NCI-H2107 treated with DMSO at 0.1 percent for 48 hours (cell line): ENCODE measurements around the gene FPR2.
A peak's percentile ranks its signal among the peaks of the same experiment; 100 is the strongest.
"Not testable (repeated sequence)": the region's sequence is repeated elsewhere in the genome, so short reads cannot be mapped to it uniquely, and the experiment has no call there.

Experiments used
- DNase-seq: peaks from one replicate; lab custom pipeline; 2025; ENCODE audit not compliant: unreplicated experiment; lab: John Stamatoyannopoulos, UW

Gene FPR2

GRCh38 chr19:51760697-51761356, at the start of gene FPR2:
FPR2 (plus strand) TSS chr19:51761180; CDS start chr19:51768659, 7,479 bp downstream.
- no peak for DNase-seq

- DNase-seq = no peak
Measured at GRCh38 chr19:51711702-51712101, 49.3 kb upstream of the FPR2 start.

GRCh38 chr19:51712461-51713081, 48.4 kb upstream of the FPR2 start:
- DNase-seq = peak; percentile 15

GRCh38 chr19:51713319-51714285, 47.4 kb upstream of the FPR2 start:
- no peak for DNase-seq

GRCh38 chr19:51714848-51715247, 46.1 kb upstream of the FPR2 start:
- no peak for DNase-seq

- DNase-seq = no peak
Measured at GRCh38 chr19:51715850-51716249, 45.1 kb upstream of the FPR2 start.

GRCh38 chr19:51716925-51717324, 44.1 kb upstream of the FPR2 start:
- DNase-seq = no peak

- no peak for DNase-seq
Measured at GRCh38 chr19:51719251-51719988, 41.6 kb upstream of the FPR2 start.

- DNase-seq = no peak
Measured at GRCh38 chr19:51721905-51722304, 39.1 kb upstream of the FPR2 start.

GRCh38 chr19:51722492-51722891, 38.5 kb upstream of the FPR2 start:
- DNase-seq = no peak

- no peak for DNase-seq
Measured at GRCh38 chr19:51724543-51724942, 36.4 kb upstream of the FPR2 start.

- no peak for DNase-seq
Measured at GRCh38 chr19:51726049-51726448, 34.9 kb upstream of the FPR2 start.

- no peak for DNase-seq
Measured at GRCh38 chr19:51727349-51727880, 33.6 kb upstream of the FPR2 start.

GRCh38 chr19:51729781-51730180, 31.2 kb upstream of the FPR2 start:
- no peak for DNase-seq

GRCh38 chr19:51733742-51734522, 27.0 kb upstream of the FPR2 start:
- no peak for DNase-seq

GRCh38 chr19:51735759-51736449, 25.1 kb upstream of the FPR2 start:
- DNase-seq = no peak

- DNase-seq = no peak
Measured at GRCh38 chr19:51737389-51737788, 23.6 kb upstream of the FPR2 start.

- DNase-seq = no peak
Measured at GRCh38 chr19:51737924-51738323, 23.1 kb upstream of the FPR2 start.

- DNase-seq = not testable (repeated sequence)
Measured at GRCh38 chr19:51738523-51738922, 22.5 kb upstream of the FPR2 start.
